ENCODE measurements around the gene PTGFRN. TPM values are rescaled to one million over a fixed set of nuclear protein-coding genes. Genes with fewer than 3 reads are reported as not detected.
"Not testable (repeated sequence)": the region's sequence is repeated elsewhere in the genome, so short reads cannot be mapped to it uniquely, and the experiment has no call there.

The PTGFRN gene
- total RNA-seq: 113 TPM

GRCh38 chr1:116909512-116910378 is at the start of gene PTGFRN:
TSS of gene PTGFRN (plus strand) at chr1:116909916. CDS start at chr1:116910204, 288 bp downstream.
- DNase-seq: peak; percentile 53

DNA sequence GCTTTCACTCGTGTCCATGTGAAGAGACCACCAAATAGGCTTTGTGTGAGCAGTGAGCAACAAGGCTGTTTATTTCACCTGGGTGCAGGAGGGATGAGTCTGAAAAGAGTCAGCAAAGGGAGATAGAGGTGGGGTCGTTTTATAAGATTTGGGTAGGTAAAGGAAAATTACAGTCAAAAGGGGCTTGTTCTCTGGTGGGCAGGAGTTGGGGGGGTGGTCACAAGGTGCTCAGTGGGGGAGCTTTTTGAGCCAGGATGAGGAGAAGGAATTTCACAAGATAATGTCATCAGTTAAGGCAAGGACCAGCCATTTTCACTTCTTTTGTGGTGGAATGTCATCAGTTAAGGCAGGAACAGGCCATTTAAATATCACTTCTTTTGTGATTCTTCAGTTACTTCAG is 49.5 kb upstream of the PTGFRN start:
- not testable (repeated sequence) for DNase-seq

DNA sequence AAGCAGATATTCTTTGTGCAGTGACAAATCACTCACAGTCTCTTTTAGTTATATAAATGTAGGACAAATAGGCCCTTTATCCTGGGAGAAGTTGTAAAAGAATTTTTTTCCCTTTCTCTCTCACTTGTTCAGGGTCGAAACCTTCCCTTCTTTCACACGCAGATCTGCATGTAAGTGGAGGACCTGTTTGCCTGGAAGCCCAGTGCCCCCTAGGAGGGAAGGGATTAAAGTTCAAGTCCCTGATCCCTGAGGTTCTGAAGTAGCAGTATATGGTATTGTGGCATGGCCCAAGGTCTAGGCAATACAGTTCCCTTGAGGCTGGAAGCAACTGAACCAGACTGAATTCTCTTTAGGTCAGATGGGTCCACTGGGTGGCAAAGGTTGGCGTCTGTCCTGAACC is 48.6 kb upstream of the PTGFRN start:
- no peak for DNase-seq

DNA sequence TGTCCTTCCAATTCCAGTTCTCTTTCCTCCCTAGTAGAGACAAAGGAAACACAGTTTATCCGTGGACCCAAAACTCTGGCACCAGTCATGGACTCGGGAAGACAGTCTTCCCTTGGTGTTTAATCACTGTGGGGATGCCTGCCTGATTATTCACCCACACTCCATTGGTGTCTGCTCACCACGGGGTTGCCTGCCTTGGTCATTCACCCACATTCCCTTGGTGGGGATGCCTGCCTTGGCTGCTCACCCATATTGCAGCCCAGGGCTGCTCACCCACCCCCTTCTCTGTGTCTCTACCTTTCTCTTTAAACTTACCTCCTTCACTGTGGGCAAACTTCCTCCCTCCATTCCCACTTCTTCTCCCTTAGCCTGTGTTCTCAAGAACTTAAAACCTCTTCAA is 46.7 kb upstream of the PTGFRN start:
- DNase-seq: not testable (repeated sequence)

DNA sequence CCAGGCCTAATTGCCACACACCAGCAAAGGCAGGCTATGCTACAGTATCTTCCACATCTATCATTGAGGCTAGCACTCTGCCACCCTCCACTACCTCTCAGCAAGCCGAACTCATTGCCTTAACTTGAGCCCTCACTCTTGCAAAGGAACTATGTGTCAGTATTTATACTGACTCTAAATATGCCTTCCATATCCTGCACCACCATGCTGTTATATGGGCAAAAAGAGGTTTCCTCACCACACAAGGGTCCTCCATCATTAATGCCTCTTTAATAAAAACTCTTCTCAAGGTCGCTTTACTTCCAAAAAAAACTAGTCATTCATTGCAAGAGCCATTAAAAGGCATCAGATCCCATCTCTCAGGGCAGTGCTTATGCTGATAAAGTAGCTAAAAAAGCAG is 43.2 kb upstream of the PTGFRN start:
- DNase-seq: not testable (repeated sequence)

- no peak for DNase-seq
Measured at GRCh38 chr1:116868385-116868784, 41.3 kb upstream of the PTGFRN start.

GRCh38 chr1:116869611-116870010 is 40.1 kb upstream of the PTGFRN start:
- DNase-seq: no peak

GRCh38 chr1:116870300-116870699 is 39.4 kb upstream of the PTGFRN start:
- no peak for DNase-seq

DNA sequence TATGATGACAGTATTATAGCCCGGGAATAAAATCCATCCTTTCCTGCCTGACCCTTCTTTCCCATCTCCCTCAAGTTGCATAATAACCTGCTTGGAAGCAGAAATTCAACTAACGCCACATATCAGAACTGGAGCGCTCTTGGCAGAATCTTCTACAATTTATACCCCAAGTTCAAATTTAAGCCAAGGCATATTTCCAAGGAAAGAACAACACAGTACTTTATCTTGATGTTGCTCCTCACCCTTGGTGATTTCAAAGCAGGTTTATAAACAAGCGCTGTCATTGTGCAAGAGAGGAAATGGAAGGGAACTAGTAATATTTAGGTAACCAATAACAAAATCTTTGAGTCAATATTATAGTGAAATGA is 38.0 kb upstream of the PTGFRN start:
- DNase-seq: peak; percentile 35

DNA sequence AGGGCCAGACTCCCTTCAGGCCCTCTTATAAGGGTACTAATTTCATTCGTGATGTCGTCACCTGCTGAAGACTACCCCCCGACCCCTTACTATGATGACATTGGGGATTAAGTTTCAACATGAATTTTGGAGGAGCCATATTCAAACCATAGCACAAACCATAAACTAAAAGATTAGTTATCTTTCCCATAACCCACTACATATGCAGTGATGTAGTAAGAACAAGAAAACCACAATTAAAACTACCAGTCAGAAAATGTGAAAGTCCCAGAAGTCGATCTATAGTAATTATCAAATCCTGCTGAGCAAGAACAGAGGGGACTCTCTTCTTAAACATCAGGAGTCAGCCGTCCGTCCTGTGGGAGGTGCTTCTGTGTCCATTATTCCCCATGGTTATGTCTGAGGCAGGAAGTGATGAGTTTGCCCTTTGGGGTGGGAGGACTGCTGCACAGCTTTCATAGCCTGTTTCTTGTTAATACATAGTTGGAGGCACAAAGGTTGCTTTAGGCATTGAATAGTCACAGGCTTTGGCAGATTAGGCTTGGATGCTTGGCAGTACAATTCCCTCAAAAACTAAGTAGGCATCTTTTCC is 35.9 kb upstream of the PTGFRN start:
- DNase-seq: peak; percentile 16

GRCh38 chr1:116874733-116875249 is 34.9 kb upstream of the PTGFRN start:
- no peak for DNase-seq

GRCh38 chr1:116875391-116875790 is 34.3 kb upstream of the PTGFRN start:
- no peak for DNase-seq

DNA sequence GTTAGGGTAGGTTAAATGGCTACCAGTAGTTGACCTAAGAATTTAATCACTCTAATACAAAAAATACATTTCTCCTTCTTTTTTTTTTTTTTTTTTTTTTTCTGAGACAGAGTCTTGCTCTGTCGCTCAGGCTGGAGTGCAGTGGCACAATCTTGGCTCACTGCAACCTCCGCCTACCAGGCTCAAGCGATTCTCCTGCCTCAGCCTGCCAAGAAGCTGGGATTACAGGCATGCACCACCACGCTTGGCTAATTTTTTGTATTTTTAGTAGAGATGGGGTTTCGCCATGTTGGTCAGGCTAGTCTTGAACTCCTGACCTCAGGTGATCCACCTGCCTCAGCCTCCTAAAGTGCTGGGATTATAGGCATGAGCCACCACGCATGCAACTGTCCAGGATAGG is 33.8 kb upstream of the PTGFRN start:
- DNase-seq: not testable (repeated sequence)

GRCh38 chr1:116877141-116877818 is 32.4 kb upstream of the PTGFRN start:
- DNase-seq: no peak

DNA sequence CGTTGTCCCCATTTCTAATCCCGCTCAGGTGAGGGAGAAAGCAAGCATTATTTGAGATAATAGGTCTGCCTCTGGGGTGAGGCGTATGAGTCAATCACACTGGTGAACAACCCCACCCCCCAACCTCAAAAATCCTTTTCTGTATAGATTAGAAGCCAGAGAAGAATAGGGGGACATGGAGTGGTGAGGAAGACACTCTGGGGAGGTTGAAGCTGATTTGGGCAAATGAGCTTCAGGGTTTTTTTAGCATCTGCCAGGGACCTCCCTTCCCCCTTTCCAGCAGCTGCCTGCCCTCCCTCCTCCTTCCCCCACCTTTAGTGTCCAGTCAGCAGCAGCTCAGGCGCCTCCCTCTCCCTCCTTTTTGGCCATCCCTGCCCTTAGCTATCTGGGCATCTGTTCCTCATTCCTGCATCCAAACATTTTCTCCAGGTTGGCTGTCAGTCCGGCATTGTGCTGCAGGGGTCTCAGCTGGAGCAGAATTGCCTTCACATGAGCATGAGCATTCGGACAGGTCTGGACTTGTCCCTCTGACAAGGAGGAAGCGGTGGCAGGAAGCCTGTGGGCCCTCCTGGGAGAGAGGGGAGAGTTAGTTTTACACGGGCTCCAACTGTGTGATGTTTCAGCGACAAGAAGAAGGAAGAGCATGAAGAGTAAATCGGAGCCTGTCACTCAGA is 30.8 kb upstream of the PTGFRN start:
- DNase-seq: peak; percentile 19

DNA sequence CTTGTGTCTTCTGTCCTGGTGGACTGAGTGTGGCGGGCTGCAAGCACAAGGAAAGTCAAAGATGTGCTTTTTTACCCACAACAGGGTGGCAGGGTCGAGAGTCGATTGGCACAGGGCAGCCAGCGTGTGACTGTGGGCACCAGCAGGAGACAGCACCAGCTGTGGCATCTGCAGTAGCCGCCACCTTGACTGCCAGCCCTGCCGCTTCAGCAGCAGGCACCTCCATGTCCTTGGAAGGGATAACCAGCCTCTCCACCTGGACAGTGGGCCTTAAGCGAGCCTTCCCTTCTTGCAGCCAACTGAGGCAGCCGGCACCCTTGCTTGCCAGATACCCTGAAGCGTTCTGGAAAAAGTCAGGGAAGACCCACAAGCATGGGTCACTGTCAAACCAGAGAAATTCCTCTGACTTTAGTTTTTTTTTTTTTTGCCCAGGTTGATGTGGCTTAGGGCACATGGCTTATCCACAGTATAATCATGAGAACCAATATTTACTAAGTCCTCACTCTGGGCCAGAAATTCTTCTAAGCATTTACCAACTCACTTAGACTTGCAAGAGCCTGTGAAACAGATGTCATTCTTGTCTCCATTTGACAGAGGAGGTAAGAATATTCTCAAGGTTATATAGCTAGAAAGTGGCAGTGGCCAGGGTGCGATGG is 30.1 kb upstream of the PTGFRN start:
- DNase-seq: no peak

- DNase-seq: no peak
Measured at GRCh38 chr1:116880917-116881316, 28.8 kb upstream of the PTGFRN start.

DNA sequence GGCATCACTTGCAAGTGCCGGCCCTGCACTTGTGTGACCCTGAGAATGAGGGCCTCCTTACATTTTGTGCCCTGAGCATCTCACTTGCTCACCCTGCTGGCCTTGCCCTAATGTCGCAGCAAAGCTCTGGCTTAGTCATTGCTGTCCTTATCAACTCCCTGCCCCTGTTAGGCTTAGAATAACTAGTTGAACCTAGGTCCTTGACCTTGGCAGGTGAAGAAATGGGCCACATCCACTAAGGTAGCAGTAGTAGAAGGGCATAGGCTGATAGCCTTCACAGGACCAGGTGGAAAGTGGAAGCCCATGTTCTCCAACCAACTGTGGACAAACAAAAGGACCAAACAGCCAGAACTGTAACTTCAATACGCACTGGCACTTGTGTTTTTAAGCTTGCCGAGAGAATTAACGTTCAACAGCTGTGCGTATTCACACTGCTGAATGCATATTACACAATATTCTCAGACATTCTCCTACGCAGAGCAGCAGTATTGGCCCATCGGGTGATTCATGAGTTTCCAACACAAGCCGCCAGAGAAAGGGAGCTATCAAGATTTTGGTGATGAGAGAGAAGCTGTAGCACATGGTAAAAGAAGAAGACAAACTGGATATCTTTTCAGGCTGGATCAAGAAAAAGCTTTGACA is 27.7 kb upstream of the PTGFRN start:
- peak; percentile 90 for DNase-seq

DNA sequence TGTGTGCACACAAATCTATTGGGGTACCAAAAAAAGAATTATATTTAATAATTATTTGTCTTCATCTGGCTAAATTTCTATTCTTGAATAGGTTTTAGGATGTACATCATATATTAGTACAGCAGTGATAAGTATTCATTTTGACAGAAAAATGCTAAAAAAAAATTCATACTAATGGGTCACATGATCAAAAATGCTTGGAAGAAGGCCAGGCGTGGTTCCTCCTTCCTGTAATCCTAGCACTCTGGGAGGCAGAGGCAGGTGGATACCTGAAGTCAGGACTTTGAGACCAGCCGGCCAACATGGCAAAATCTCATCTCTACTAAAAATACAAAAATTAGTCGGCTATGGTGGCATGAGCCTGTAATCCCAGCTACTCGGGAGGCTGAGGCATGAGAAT is 26.9 kb upstream of the PTGFRN start:
- DNase-seq: no peak

DNA sequence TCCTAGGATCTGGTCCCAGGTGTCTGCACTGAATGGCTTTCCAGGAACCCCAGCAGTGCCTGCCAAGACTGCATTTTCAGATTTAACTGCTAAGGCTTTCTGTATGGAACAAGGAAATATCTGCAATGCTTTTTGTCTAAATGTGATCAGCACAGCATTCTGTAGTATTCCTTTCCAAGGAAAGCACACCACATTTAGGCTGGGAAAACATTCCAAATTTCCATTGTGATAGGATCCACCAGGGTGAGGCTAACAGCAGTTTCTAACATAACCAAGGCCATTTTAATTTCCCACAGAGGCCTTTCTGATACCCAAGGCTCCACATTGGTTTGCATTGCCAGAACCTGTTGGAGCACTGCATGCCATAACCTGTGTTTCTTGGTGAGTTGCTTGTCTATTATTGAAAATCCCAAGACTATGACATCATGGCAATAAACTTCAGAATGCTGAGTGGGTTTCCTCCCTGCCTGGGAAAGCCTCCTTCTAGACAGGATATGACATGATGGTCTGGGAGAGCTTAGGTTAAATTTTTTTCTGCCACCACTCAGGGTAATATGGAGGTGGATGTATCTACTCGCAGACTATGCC is 23.3 kb upstream of the PTGFRN start:
- peak; percentile 86 for DNase-seq

GRCh38 chr1:116887212-116887611 is 22.5 kb upstream of the PTGFRN start:
- DNase-seq: no peak
